Eye (tissue), 1 donor: Measurements from ENCODE around the gene NKX6-1.

Source experiments
- DNase-seq: peaks from one replicate; pipeline ENCODE4 v3.0.0-alpha.2; 2015

Gene NKX6-1

DNA sequence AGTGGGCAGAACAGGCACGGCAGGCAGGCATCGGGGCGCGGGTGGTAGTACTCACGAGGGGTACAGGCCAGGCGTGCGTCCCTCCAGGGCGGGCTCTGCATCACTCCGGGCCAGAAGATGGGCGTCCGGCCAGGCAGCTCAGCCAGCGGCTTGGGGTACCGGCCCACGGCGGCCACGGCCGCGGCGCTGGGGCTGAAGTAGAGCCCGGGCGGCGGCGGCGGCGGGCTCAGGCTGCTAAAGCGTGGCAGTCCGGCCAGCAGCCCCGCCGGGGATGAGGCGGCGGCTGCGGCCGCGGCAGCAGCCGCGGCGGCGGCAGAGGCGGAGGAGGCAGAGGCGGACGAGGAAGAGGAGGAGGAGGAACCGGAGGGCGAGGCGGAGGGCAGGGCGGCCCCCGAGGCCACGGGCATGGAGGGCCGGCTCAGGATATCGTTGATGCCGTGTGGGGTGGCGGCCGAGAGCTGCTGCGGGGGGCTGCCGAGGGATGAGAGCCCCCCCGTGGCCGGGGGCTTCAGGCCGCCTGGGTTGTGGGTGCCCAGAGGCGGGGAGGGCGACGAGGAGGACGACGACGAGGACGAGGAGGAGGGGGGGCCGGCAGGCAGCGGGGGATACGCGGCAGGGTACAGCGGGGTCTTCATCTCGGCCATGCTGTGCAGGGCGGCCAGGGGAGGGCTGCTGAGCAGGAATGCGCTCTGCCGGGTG, 1.4 kb downstream of the NKX6-1 start:
- DNase-seq = no peak

DNA sequence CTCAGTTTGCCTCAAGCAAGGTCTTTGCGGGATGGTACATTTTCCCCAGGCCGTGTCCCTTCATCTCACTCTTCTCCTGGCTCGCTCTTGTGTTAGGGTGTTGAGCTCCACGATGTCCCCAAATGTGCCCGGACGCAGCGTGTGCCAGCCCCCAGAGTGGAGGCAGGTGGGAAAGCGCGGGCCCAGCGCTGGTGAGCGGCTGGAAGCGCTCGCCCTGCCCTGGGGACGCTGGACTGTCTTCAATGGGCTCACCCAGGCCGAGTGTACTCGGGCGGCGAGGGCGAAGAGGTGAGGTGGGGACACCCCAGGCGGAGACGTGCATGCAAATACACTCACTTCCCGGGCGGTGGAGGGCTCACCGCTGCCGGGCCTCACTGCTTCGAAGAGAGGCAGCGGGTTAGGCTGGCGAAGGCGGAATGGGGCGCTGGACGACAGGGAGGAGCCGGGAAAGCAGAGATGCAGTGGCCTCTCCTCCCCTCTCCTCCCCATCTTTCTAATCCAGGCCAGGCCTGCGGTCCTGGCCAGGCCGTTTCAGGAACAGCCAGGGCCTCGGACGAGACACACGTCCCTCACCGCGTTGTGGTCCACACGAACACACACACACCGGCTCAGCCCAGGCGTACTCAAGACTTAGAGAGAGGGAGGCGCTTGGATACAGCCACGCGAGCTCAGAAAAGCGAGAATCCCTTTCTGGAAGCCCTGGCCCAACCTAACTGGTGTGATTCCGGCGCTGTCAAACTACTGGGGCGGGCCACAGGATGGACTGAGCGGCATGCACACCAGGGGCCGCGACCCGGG, 2.2 kb downstream of the NKX6-1 start:
- peak; percentile 77 for DNase-seq

DNA sequence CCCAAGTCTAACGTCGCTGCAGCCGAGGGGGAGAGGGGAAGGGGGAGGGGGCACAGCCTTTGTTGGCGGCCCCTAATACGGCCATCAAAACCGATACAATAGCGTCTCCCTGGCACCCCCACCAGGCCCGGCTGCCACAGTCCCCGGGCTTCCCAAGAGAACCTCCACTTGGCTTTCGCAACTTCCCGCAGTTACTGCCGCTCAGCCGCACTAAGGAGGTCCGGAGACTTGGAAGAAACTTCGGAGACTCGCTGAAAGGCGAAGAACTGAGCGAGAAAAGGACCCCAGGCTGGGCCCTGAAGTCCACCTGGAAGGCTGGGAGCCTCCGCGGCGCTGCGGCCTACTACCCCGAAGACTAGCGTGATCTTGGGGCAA, 2.8 kb downstream of the NKX6-1 start:
- DNase-seq = peak; percentile 76

DNA sequence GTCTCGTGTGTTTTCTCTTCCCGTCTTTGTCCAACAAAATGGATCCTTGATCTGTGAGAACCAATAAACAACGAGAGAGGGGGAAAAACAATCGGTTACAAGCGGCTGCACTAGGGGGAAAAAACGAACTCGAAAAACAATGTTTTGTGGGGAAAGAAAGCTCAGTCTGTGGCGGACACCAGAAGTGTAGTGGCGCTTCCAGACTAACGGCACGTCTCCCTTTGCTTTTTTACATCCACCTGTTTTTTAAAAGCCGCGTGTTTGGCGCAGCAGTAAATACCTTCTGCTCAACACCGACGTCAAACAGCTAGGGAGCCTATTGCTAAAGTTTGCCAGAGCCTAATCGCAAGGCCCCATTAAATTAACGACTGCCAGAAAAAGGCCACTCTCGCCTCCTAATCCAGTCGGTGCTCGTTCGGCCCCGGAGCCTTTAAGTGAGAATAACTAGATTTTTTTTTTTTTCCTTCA, 3.3 kb downstream of the NKX6-1 start:
- peak; percentile 81 for DNase-seq

DNA sequence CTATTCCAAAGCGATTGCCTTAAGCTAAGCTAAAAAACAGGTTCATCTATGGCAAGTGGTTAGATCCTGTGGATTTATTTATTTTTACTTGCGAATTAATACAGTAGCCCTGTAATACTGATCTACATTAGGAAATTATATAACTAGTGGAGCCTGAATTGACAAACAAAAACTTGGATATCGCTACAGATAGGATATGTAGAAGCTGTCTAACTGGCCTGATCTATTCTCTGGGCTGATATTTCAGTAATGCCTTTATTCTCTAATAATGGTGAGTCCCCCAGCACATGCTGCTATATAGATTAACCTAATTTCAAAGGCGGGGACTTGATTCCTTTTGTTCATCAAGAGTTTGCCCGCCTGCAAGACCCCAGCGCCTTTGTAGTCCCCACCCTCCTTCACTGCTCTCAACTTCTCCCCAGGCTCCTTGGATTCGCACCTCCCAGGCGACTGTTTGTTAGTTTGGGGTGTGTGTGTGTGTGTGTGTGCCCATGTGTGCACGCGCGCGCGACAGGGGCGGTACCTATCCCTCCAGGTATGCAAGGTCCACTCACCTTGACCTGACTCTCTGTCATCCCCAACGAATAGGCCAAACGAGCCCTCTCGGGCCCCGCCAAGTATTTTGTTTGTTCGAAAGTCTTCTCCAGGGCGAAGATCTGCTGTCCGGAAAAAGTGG, 3.8 kb downstream of the NKX6-1 start:
- peak; percentile 76 for DNase-seq

DNA sequence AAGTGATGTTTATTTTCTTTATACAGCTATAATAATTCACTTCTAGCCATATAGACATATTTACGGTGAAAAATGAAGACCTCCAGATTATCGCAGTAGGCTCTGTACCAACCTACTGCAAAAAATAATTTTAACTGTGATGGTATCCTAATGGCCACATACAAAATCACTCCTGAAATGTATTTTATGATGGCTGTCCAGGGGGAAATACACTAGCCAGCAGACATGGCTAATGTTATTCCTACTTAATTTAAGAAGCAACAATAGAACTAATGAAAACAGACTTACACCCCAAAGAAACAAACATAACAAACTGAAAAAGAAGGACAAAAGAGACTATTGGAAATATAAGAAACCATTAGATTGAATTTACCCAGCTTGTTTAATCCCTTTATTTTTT, 4.6 kb downstream of the NKX6-1 start:
- DNase-seq = peak; percentile 66

DNA sequence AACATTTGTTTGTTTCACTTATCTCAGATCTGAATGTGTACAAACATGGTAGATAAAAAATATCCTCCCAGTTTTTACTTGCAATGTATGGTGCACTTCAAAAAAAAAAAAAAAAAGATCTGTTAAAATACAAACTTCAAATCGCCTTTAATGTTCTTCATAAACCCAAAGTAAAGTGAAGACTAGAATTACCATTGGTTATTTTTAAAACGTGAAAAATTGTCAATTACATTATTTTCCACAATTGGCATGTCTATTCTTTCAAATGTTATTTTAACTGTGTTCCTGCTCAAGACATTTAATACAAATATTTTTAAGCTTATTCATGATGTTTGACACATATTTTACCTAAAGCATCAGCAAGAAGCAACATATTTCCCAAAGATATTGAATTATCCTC, 5.0 kb downstream of the NKX6-1 start:
- peak; percentile 55 for DNase-seq

DNA sequence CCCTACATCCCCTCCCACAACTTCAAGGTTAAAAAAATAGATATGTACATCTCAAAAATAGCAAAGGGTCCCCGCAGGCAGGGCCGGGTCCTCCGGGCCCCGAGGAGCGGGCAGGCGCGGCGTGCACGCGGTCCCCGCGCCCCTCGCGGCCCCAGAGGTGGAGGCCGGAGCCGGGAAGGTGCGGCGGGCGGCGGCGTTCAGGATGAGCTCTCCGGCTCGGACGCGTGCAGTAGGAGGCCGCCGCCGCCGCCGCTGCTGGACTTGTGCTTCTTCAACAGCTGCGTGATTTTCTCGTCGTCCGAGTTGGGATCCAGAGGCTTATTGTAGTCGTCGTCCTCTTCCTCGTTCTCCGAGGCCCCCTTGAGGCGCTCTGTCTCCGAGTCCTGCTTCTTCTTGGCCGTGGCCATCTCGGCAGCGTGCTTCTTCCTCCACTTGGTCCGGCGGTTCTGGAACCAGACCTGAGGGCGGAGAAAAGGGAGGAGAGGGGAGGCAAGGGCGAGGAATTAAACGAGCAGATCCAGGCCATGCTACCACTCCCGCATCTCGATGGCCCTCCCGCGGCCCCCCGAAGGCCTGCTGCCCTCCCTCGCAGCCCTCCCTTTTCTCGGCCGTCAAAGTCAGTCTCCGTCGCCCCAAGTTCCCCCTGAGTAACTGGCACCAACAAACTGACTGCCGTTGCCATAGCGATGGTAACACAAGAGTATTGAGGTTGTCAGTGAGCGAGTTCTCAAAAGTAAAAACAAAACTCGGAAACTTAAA, 5.8 kb downstream of the NKX6-1 start:
- DNase-seq = peak; percentile 90

DNA sequence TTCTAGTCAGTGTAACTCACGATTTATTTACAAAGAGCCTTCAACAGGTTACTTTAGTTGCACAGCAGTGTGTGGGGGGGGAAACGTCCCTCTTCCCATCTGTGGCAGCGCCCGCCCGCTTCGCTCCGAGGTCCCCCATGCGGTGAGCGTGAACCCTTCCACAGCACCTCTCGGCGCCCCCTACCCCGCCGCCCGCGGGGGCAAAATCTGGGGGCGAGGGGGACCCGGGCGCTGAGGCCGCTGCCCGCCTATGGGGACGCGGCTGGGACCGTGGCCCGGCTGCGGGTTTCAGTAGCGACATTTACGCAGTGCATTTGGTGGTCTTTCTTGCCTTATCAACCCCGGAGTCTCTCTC, 6.4 kb downstream of the NKX6-1 start:
- DNase-seq = peak; percentile 73

DNA sequence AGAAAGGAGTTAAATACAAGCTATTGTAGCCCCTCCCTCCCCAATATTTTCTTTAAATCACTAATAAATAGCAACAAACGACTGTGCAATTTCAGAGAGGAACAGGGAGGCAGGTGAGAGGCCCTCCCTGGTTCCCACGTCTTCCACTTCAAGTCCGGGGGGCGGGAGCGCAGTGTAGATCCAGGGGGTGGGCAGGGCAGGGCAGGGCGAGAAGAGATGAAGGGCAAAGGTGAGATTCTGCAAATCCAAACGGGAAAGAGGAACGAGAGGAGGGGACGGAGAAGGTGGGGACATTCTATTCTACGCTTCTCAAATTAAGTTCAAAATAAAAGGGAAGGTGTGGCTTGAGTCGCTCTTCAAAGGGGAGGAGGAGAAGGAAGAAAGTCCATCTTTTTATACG, 6.8 kb downstream of the NKX6-1 start:
- DNase-seq = peak; percentile 48

DNA sequence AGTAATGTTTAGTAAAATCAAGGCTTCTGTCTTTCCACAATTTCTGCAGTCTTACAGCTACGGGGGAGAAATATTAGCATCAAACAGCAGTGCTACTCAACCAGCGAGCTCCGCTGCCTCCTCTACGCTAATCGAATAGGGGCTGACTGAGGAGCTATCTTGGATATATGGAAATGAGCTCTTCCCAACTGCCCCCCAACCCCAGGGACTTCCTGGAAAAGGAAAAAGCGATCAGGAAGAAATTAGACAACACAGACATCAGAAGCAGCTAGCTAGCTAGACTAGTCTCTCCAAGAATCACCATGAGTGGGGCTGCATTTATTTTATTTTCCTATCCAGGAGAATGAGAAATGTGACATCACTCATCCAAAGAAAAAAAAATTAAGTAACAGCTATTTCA, 7.6 kb downstream of the NKX6-1 start:
- DNase-seq = no peak

DNA sequence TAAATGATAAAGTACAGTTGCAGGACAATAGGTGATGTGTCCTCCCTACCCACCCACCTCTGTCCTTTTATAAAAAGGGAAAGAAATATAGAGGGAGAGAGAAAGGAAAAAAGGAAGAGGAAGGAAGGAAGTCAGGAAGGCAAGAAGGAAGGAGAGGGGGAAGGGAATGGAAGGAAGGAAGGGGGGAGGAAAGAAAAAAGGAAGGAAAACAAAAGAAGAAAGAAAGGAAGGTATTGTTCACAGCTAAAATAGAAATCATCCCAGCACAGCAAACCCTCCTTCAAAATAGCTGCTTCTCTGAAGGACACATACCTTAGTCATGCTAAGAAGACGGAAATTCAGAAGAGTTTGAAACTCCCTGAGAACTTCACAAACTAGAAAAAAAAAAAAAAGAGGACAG, 8.4 kb downstream of the NKX6-1 start:
- peak; percentile 20 for DNase-seq

DNA sequence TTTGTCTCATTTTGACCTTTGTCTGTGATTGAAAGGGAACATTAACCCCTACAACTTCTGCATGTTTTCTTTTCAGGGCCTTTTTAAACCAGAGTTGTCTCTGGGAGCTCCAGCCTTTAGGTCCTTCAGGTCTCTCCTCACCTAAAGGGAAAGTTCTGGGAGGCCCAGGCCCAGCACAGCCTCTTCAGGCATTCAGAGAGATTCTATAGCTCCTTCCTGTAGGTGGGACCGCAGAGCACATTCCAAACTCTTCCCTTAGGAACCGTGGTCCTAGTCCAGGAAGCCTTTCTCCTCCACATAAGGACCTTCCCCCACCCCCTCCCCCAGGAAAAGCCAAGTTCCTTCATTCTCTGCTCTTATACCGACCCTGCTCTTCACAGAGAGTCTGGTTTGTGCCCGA, 14.9 kb downstream of the NKX6-1 start:
- peak; percentile 24 for DNase-seq

DNA sequence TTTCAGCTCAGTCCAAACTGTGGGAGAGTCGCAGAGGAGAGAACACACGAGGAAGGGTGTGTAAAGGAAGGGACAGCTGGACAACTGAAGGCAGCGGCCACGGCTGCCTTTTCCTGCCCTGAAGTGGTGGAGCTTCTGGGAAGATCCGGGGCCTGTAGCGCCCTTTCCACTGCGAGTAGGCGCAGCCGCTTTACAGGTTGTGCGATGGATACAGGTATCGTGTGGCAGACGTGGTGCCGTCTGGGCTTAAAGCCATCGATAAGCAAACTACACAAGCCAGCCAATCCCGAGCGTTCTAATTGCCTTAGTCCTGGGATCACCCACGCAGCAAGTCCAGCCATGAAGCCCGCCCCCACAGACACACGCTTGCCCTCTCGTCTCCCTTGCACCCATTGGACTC, 15.4 kb downstream of the NKX6-1 start:
- DNase-seq = peak; percentile 58

DNA sequence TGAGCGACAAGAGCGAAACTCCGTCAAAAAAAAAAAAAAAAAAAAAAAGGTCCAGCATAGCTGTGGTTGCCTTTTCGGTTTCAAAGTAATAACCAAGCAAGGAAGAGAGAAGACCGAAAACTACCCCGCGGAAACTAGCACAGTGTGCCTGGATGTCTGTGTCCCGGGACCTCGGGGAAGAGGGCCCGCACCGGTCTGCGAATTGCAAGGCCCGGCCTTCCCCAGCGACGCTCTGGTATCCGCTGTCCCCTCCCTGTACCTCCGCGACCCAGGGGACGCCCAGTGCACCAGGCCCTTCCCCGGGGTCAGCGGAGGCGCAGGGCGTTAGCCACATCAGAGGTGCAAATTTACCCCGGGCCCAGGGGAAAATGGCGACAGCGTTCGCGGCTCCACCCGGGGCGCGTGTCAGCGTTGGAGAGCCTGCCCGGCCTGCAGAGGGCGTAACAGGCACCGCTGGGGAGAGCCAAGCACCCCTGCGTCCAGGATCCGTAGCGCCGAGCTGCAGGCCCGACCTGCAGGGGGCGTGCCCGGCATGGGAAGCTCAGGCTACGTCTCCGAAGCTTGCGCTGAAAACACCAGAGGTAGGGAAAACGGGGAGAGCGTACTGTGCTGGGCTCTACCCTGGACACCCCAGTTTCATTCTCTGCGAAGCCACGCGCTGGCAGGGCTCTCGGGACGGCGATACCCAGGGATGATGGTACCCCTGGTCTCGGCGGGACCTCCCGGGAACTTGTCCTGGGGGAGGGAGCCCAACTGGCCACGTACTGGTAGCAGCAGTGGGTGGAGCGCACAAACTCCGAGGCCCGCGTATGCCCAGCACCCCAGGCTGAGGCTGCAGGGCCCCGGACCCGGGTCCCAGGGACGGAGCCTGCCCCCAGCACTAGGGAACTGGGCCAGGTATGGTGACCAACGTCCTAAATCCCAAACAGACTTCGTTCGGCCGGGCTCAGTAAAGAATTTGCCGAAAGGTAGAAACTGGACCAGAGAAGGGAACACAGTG, 16.2 kb downstream of the NKX6-1 start:
- DNase-seq = peak; percentile 68

DNA sequence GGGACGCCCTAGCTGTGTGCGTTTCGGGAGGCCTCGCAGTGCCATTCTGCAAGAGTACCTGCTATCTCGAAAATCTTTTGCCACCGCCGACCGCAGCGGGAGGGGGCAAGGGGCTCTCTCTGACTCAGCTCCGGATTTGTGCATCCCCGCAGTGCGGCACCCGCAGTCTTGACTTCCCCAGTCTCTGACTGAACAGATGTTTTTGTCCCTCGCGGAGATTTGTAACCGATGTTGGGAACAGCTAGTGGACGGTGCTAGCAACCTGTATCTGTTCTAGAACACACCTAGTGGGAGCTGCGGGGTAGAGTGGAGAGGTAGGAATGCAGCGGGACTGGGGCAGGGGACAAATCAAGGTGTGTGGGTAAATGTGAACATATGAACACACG, 17.2 kb downstream of the NKX6-1 start:
- peak; percentile 55 for DNase-seq

DNA sequence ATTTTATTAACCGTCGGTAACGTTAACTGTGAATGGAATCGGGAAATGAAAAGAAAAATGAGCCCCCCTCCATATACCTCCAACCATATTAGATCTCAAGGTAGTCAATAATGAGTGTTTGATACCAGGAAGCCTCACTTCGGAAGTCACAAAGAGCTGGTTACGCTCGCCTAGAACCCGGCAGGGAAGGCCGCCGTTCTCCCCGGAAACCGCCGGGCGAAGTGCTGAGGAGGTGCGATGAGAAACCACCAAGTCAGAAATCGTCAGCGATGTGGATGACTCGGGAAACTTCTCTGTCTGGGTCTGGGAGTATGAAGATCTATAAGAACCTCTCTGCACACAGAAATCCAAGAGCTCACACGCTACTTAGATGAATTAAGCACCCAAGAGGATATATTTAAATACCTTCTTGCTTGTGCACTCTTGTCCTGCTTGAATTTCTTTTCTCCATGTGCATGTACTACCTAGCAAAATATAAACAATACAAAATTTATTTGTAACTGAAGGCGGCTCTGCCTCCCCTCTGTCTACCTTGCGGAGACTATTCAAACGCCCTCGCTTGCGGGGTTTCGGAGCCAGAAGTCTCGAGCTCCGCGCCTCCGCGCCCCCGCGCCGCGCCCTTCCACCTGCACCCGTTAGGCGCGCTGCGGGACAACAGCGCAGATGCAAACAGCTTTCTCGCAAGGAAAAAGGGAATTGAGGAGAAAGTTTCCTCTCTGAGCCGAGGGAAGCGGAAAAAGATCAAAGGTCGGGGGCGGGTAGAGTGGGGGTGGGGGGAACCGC, 17.8 kb downstream of the NKX6-1 start:
- peak; percentile 69 for DNase-seq

DNA sequence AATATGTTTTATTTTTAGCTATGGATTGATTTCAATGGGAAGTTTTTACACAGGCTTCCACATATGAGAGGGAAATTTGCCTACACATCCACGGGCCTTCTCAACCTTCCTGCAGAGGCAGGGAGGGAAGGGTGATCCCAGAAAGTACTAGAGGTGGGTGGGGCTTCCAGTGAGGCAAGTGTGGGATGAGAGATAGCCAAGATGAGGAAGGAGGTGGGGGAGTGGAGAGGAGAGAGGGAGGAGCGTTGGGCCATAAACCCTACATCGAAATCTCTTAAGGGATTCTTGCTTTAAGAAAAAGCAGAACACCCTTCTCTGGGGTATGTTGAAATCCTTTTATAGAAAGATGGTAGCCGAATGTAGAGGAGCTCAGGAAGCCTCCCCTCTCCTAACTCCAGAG, 19.0 kb downstream of the NKX6-1 start:
- peak; percentile 21 for DNase-seq

DNA sequence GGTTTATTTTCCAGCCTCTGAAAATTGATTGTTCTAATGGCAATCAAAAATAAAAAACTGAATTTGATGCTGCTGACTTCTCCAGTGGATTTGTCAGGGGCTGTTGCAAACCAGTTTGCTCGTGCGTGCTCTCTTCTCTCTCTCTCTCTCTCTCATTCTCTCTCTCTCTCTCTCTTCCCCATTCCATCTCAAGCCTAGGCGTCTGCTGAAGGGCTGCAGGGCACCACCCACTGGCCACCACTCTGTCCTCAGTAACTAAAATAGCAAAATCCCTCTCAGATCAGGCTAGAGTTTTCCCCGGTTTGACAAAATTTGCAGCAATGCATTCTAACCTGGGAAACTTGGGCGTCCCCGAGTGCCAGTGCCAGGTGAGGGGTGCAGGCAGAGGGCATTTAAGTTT, 19.4 kb downstream of the NKX6-1 start:
- peak; percentile 54 for DNase-seq

DNA sequence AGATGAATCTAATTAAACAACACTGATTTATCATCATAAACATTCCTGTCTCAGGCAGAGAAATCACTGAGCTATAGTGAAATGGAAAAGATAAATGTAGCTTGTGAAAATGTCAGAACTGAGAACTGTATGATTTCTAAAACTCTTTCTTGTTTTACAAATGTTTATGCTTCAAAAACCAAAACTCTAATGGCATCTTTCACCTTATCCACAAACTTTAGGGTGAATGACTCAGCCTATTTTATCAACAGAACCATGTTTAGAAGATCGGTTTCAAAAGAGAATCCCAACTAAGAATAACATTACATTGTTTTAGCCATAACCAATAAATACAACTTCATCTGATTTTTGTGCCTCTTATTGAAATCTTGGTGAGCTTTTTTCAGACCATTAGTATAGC, 21.4 kb downstream of the NKX6-1 start:
- no peak for DNase-seq

DNA sequence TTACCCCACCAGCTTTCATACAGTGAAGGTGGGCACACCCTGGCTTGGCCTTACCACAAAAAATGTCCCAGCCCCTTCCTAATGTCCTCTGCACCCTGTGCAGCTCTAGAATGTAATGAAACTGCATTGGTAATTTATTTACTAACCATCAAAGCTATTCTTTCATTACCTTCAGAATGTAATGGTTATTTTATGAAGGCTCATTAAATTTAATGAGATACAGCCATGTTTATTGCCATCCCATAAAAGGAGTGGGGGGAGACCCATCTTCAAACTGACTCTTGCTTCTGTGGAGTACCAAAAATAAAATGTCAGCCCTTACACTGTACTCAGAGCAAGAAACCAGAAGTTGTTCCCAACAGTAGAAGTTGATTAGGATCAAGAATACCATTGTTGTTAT, 25.0 kb downstream of the NKX6-1 start:
- DNase-seq = no peak
